ENCODE data around the gene PCNX1.
"Not testable (repeated sequence)": the region's sequence is repeated elsewhere in the genome, so short reads cannot be mapped to it uniquely, and the experiment has no call there.

PCNX1 gene

GRCh38 chr14:70907176-70907995, at the start of gene PCNX1:
Gene PCNX1, plus strand, starts transcription at chr14:70907459. Its CDS starts 392 bp downstream, at chr14:70907851.
- Mint-ChIP-seq H3K4me3 (peak within 1 kb of the TSS; percentile 95), H3K27me3 (peaks cover 12% of the 10 kb centered on the region), H3K36me3 (ENCODE audit: low read depth) (peaks cover 8% of the 10 kb centered on the region), H3K4me1 (ENCODE audit: low read depth) (peaks cover 42% of the 10 kb centered on the region), H3K9me3 (no peaks in the 10 kb centered on the region), H3K27ac (peak within 1 kb of the TSS; percentile 91)
- intact Hi-C loops (cut with micrococcal nuclease), result loop anchor here (5.0 kb wide), 1 partner anchor 65 kb away; no protein-coding TSS in a partner anchor

- Mint-ChIP-seq H3K27ac (no peak overlapping the region), H3K9me3 (no peaks in the 10 kb centered on the region), H3K4me1 (ENCODE audit: low read depth) (peaks cover 5% of the 10 kb centered on the region), H3K4me3 (no peak overlapping the region), H3K27me3 (peaks cover 2% of the 10 kb centered on the region), H3K36me3 (ENCODE audit: low read depth) (no peaks in the 10 kb centered on the region)
- intact Hi-C loops (cut with micrococcal nuclease), result no loop called here
Measured at GRCh38 chr14:70857496-70857890, 49.8 kb upstream of the PCNX1 start.

GRCh38 chr14:70858641-70859040, 48.6 kb upstream of the PCNX1 start:
- intact Hi-C loops (cut with micrococcal nuclease), result no loop called here
- Mint-ChIP-seq H3K27me3 (peaks cover 2% of the 10 kb centered on the region), H3K4me3 (no peak overlapping the region), H3K4me1 (ENCODE audit: low read depth) (peaks cover 5% of the 10 kb centered on the region), H3K27ac (no peak overlapping the region), H3K9me3 (no peaks in the 10 kb centered on the region), H3K36me3 (ENCODE audit: low read depth) (no peaks in the 10 kb centered on the region)

GRCh38 chr14:70866992-70867391, 40.3 kb upstream of the PCNX1 start:
- H3K27me3 Mint-ChIP-seq; H3K27ac Mint-ChIP-seq; H3K4me1 Mint-ChIP-seq (ENCODE audit: low read depth); H3K4me3 Mint-ChIP-seq; H3K36me3 Mint-ChIP-seq (ENCODE audit: low read depth); intact Hi-C loops (cut with micrococcal nuclease): not testable (repeated sequence)
- peaks cover 22% of the 10 kb centered on the region for H3K9me3 Mint-ChIP-seq

GRCh38 chr14:70871001-70871400, 36.3 kb upstream of the PCNX1 start:
- Mint-ChIP-seq H3K27me3 (peaks cover 9% of the 10 kb centered on the region), H3K9me3 (peaks cover 22% of the 10 kb centered on the region), H3K4me3 (no peak overlapping the region), H3K36me3 (ENCODE audit: low read depth) (no peaks in the 10 kb centered on the region), H3K4me1 (ENCODE audit: low read depth) (peaks cover 5% of the 10 kb centered on the region), H3K27ac (no peak overlapping the region)
- intact Hi-C loops (cut with micrococcal nuclease), result loop anchor here (5.0 kb wide), 1 partner anchor 101 kb away; no protein-coding TSS in a partner anchor

- intact Hi-C loops (cut with micrococcal nuclease), result loop anchor here (5.0 kb wide), 1 partner anchor 100 kb away; no protein-coding TSS in a partner anchor
- H3K4me1 Mint-ChIP-seq (ENCODE audit: low read depth), result peaks cover 5% of the 10 kb centered on the region
- H3K36me3 Mint-ChIP-seq (ENCODE audit: low read depth), result no peaks in the 10 kb centered on the region
- peaks cover 22% of the 10 kb centered on the region for H3K9me3 Mint-ChIP-seq
- H3K27ac Mint-ChIP-seq, result no peak overlapping the region
- H3K27me3 Mint-ChIP-seq, result peaks cover 14% of the 10 kb centered on the region
- H3K4me3 Mint-ChIP-seq, result no peak overlapping the region
Measured at GRCh38 chr14:70871863-70872677, 35.2 kb upstream of the PCNX1 start.

GRCh38 chr14:70872678-70873020, 34.6 kb upstream of the PCNX1 start:
- intact Hi-C loops (cut with micrococcal nuclease), result loop anchor here (5.0 kb wide), 1 partner anchor 100 kb away; no protein-coding TSS in a partner anchor
- peaks cover 14% of the 10 kb centered on the region for H3K27me3 Mint-ChIP-seq

GRCh38 chr14:70873627-70874026, 33.6 kb upstream of the PCNX1 start:
- intact Hi-C loops (cut with micrococcal nuclease), result loop anchor here (5.0 kb wide), 1 partner anchor 99 kb away; no protein-coding TSS in a partner anchor

More at GRCh38 chr14:70872678-70873020, 34.6 kb upstream of the PCNX1 start:
- no peaks in the 10 kb centered on the region for H3K36me3 Mint-ChIP-seq (ENCODE audit: low read depth)
- no peak overlapping the region for H3K27ac Mint-ChIP-seq
- peaks cover 5% of the 10 kb centered on the region for H3K4me1 Mint-ChIP-seq (ENCODE audit: low read depth)
- no peak overlapping the region for H3K4me3 Mint-ChIP-seq
- H3K9me3 Mint-ChIP-seq, result peaks cover 22% of the 10 kb centered on the region

GRCh38 chr14:70875811-70876460, 31.3 kb upstream of the PCNX1 start:
- intact Hi-C loops (cut with micrococcal nuclease); H3K9me3 Mint-ChIP-seq; H3K27ac Mint-ChIP-seq; H3K36me3 Mint-ChIP-seq (ENCODE audit: low read depth); H3K4me3 Mint-ChIP-seq: not testable (repeated sequence)
- Mint-ChIP-seq H3K4me1 (ENCODE audit: low read depth) (peaks cover 23% of the 10 kb centered on the region), H3K27me3 (peaks cover 34% of the 10 kb centered on the region)

More at GRCh38 chr14:70873627-70874026, 33.6 kb upstream of the PCNX1 start:
- no peak overlapping the region for H3K4me3 Mint-ChIP-seq
- H3K27me3 Mint-ChIP-seq, result peaks cover 18% of the 10 kb centered on the region
- H3K27ac Mint-ChIP-seq, result no peak overlapping the region
- no peaks in the 10 kb centered on the region for H3K36me3 Mint-ChIP-seq (ENCODE audit: low read depth)
- H3K4me1 Mint-ChIP-seq (ENCODE audit: low read depth), result peaks cover 6% of the 10 kb centered on the region
- peaks cover 22% of the 10 kb centered on the region for H3K9me3 Mint-ChIP-seq

GRCh38 chr14:70879448-70879847, 27.8 kb upstream of the PCNX1 start:
- Mint-ChIP-seq H3K27ac (no peak overlapping the region), H3K4me3 (no peak overlapping the region), H3K36me3 (ENCODE audit: low read depth) (no peaks in the 10 kb centered on the region), H3K4me1 (ENCODE audit: low read depth) (peaks cover 52% of the 10 kb centered on the region), H3K9me3 (no peaks in the 10 kb centered on the region), H3K27me3 (peaks cover 41% of the 10 kb centered on the region)
- intact Hi-C loops (cut with micrococcal nuclease), result no loop called here

- H3K9me3 Mint-ChIP-seq; H3K4me3 Mint-ChIP-seq; H3K36me3 Mint-ChIP-seq (ENCODE audit: low read depth); H3K27ac Mint-ChIP-seq: not testable (repeated sequence)
- intact Hi-C loops (cut with micrococcal nuclease), result loop anchor here (10.0 kb wide), 2 partner anchors 56 to 186 kb away; no protein-coding TSS in a partner anchor
- peaks cover 50% of the 10 kb centered on the region for H3K27me3 Mint-ChIP-seq
- peaks cover 63% of the 10 kb centered on the region for H3K4me1 Mint-ChIP-seq (ENCODE audit: low read depth)
Measured at GRCh38 chr14:70880888-70881287, 26.4 kb upstream of the PCNX1 start.

GRCh38 chr14:70881549-70882177, 25.6 kb upstream of the PCNX1 start:
- Mint-ChIP-seq H3K27ac (peak overlapping the region; percentile 75), H3K9me3 (no peaks in the 10 kb centered on the region), H3K4me1 (ENCODE audit: low read depth) (peaks cover 71% of the 10 kb centered on the region), H3K27me3 (peaks cover 56% of the 10 kb centered on the region), H3K4me3 (no peak overlapping the region), H3K36me3 (ENCODE audit: low read depth) (no peaks in the 10 kb centered on the region)
- intact Hi-C loops (cut with micrococcal nuclease), result loop anchor here (10.0 kb wide), 2 partner anchors 57 to 187 kb away; no protein-coding TSS in a partner anchor
